C4-2B (cell line): ENCODE data around the gene GKN1.

Source experiments
- H3K27ac ChIP-seq: fragments of 450-650 bp; 2 replicates; pipeline ENCODE4 v1.5.1; 2017
- CTCF ChIP-seq: fragments of 450-650 bp; conservative IDR thresholded peaks from 2 replicates; pipeline ENCODE4 v1.5.1; 2017; ENCODE audit warnings: mild to moderate bottlenecking
- ZFX ChIP-seq: fragments of 450-650 bp; IDR thresholded peaks from 2 replicates; pipeline ENCODE4 v1.6.1; 2017

The GKN1 gene

GRCh38 chr2:68992341-68992740, 17.9 kb downstream of the GKN1 start:
- H3K27ac ChIP-seq = no peak overlapping the region
- TF ChIP-seq CTCF = no peak
- no peak for TF ChIP-seq ZFX

DNA sequence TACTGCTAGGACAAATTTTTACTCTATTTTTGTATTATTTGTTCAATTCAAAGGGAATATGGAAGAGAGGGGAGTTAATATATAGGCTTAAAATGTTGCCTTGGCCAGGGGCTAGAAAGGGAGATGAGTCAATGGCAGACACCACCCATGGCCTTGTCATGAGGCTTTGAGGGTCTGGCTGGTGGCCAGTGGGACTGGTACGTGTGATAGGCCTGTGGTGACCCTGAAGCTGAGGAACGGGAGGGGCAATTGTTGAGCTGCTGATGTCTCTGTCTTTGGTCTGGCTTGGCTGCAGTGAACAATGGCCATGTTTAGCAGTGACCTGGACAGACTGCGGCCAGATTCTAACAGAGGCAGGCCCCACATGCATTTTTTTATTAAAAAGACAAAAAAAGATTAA, 18.5 kb downstream of the GKN1 start:
- H3K27ac ChIP-seq = no peak overlapping the region
- no peak for TF ChIP-seq CTCF
- no peak for TF ChIP-seq ZFX

DNA sequence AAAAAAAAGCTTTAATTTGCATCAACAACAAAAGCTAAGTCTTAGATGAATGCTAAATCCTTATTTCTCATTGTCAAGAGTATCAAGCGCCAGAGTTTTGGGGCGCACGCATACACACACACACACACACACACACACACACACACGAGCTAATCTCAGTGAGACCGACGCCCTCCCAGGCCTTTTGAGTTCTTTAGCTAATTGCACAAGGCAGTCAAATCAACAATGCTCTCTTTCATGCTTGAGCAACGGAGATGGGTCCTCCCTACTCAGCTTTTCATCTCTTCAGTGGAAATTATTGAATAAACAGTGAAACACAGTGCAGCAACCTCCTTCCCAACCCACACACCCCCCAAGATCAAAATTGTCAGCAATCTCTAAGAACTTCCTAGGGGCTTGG, 19.2 kb downstream of the GKN1 start:
- TF ChIP-seq ZFX (no peak), CTCF (no peak)
- H3K27ac ChIP-seq = no peak overlapping the region

- H3K27ac ChIP-seq = no peak overlapping the region
- TF ChIP-seq CTCF (no peak), ZFX (no peak)
Measured at GRCh38 chr2:68994864-68995263, 20.4 kb downstream of the GKN1 start.

DNA sequence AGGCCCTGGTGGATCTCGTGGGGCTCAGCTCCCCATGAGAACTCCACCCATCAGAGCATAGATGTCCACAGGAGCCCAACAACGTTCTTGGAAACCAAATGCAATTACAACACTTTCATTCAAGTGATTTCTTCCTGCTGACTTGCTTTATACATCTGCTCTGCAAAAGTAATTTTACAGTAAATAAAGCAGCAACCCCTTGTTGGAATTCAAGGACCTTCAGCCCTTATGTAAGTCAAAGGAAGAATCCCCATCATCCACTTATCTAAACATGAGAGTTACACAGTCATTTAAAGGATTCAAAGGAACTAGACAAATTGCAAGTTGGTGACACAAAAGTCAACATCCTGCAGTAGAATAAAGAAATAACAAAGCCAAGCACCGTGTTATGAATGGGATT, 21.5 kb downstream of the GKN1 start:
- TF ChIP-seq CTCF (no peak), ZFX (no peak)
- no peak overlapping the region for H3K27ac ChIP-seq

DNA sequence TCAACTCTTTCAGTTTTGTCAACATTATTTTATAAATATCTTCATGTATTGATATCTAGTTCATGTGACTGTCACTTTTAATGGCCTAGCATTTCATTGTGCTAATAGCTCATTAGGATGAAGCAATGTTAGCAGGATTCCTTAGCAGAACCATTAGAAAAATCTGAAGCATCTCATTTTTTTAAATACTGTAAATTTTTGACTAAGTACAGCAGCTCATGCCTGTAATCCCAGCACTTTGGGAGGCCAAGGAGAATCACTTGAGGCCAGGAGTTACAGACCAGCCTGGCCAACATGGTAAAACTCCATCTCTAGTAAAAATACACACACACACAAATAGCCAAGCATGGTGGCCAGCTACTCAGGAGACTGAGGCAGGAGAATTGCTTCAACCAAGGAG, 23.0 kb downstream of the GKN1 start:
- H3K27ac ChIP-seq = no peak overlapping the region
- no peak for TF ChIP-seq CTCF
- TF ChIP-seq ZFX = no peak

GRCh38 chr2:69001879-69002278, 27.4 kb downstream of the GKN1 start:
- H3K27ac ChIP-seq = no peak overlapping the region
- TF ChIP-seq CTCF (no peak), ZFX (no peak)
